Measurements from ENCODE around the gene AUTS2. TPM values are rescaled to one million over a fixed set of nuclear protein-coding genes. Genes with fewer than 3 reads are reported as not detected.

AUTS2 gene
- total RNA-seq, 4 donors from 2014 or later = 14.9 to 27.2 (median 17.5) TPM

- intact Hi-C loops (cut with DNase I) = no loop called here
- TF ChIP-seq, protein P1, sequence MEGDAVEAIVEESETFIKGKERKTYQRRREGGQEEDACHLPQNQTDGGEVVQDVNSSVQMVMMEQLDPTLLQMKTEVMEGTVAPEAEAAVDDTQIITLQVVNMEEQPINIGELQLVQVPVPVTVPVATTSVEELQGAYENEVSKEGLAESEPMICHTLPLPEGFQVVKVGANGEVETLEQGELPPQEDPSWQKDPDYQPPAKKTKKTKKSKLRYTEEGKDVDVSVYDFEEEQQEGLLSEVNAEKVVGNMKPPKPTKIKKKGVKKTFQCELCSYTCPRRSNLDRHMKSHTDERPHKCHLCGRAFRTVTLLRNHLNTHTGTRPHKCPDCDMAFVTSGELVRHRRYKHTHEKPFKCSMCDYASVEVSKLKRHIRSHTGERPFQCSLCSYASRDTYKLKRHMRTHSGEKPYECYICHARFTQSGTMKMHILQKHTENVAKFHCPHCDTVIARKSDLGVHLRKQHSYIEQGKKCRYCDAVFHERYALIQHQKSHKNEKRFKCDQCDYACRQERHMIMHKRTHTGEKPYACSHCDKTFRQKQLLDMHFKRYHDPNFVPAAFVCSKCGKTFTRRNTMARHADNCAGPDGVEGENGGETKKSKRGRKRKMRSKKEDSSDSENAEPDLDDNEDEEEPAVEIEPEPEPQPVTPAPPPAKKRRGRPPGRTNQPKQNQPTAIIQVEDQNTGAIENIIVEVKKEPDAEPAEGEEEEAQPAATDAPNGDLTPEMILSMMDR (IDR thresholded peaks at IDR 0.05) = no peak
- no peak for DNase-seq
- H3K27me3 ChIP-seq = no peaks in the 10 kb centered on the region
- H3K9me3 ChIP-seq = no peaks in the 10 kb centered on the region
- H3K4me1 ChIP-seq = peaks cover 0 to 9% of the 10 kb centered on the region in 2 donors
- WGBS, 2 donors = 91% methylated on average over 7 of the region's 7 CpGs
- H3K27ac ChIP-seq = no peak overlapping the region
- no peak overlapping the region for H3K4me3 ChIP-seq (replicated peaks in 1 of 3)
- H3K36me3 ChIP-seq = no peaks in the 10 kb centered on the region
These were observed 227.1 kb downstream of the AUTS2 start for GRCh38 chr7:69825113-69825972.

DNA sequence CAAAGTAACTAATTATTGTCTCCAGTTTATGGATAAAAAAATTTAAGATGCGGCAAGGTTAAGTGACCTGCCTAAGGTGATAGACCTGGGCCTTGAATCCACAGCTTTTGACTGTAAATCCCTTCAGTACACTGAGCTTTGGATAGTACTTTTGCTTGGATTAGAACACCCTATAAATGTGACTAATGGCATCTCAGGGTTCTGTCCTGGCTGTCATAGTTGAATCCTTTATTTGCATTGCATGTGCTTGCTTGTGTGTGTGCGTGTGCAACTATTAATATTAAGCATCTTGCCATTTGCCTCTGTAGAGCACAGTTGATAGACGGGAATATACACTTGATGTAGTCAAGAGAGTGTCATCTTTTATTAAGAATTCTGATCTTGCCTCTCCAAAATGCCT is 228.0 kb downstream of the AUTS2 start:
- no peak overlapping the region for H3K27ac ChIP-seq
- no peak overlapping the region for H3K4me3 ChIP-seq (replicated peaks in 1 of 3)
- H3K27me3 ChIP-seq = no peaks in the 10 kb centered on the region
- intact Hi-C loops (cut with DNase I) = no loop called here
- no peak for TF ChIP-seq POLR2A (IDR thresholded peaks at IDR 0.05)
- TF ChIP-seq, protein P1 (IDR thresholded peaks at IDR 0.05) = no peak
- no peaks in the 10 kb centered on the region for H3K36me3 ChIP-seq
- no peaks in the 10 kb centered on the region for H3K9me3 ChIP-seq
- WGBS, 2 donors = 96 to 97% methylated on average over 3 of the region's 3 CpGs
- H3K4me1 ChIP-seq = peaks cover 0 to 9% of the 10 kb centered on the region in 2 donors
- no peak for DNase-seq

DNA sequence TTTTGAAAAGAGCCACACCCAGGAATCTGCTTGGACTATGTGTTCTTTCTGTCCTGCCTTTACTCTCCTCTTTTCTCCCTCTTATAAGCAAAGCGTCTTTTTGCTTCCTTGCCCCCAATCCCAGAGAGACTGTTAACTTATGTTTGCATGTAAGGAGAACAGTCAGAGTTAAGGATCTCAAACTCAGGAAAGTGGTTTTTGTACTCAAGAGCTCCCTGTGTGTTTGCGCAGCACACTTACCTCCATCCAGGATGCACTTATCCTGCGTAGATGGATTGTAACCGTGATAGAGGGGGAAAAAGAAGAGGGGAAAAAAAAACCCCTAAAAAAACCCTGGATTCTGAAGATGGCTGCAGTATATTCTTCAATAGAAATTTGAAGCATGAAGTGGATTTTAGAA is 228.9 kb downstream of the AUTS2 start:
- H3K4me1 ChIP-seq = peaks cover 0 to 9% of the 10 kb centered on the region in 2 donors
- H3K9me3 ChIP-seq = no peaks in the 10 kb centered on the region
- no peak overlapping the region for H3K4me3 ChIP-seq (replicated peaks in 1 of 3)
- no peak overlapping the region for H3K27ac ChIP-seq
- intact Hi-C loops (cut with DNase I) = no loop called here
- 50 to 63% methylated on average over 4 of the region's 4 CpGs for WGBS, 2 donors
- H3K27me3 ChIP-seq = no peaks in the 10 kb centered on the region
- TF ChIP-seq, protein P1 (IDR thresholded peaks at IDR 0.05) = no peak
- TF ChIP-seq POLR2A (IDR thresholded peaks at IDR 0.05) = no peak
- no peaks in the 10 kb centered on the region for H3K36me3 ChIP-seq
- DNase-seq = no peak

DNA sequence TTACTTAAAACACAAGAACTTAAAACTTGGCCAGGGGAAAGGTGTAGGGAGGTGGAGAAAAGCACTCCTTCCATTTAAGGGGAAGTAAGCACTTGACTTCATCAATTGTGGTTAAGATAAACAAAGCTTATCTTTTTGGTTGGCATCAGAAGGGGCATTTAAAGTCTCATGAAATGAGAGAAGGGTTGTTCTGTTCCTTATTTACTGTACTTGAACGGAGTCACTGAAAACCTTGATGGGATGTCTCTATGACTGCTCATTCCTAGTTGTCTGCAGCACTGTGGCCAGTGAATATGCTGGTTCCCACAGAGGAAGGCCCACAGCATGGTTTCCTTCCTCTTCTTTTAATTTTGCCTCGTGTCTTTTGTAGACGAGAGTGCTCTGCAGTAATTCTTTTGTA is 229.3 kb downstream of the AUTS2 start:
- TF ChIP-seq POLR2A (IDR thresholded peaks at IDR 0.05) = no peak
- TF ChIP-seq, protein P1 (IDR thresholded peaks at IDR 0.05) = no peak
- 46 to 54% methylated on average over 3 of the region's 3 CpGs for WGBS, 2 donors
- no peak overlapping the region for H3K4me3 ChIP-seq (replicated peaks in 1 of 3)
- intact Hi-C loops (cut with DNase I) = no loop called here
- no peaks in the 10 kb centered on the region for H3K36me3 ChIP-seq
- H3K27ac ChIP-seq = no peak overlapping the region
- H3K4me1 ChIP-seq = peaks cover 0 to 9% of the 10 kb centered on the region in 2 donors
- no peak for DNase-seq
- no peaks in the 10 kb centered on the region for H3K27me3 ChIP-seq
- no peaks in the 10 kb centered on the region for H3K9me3 ChIP-seq

DNA sequence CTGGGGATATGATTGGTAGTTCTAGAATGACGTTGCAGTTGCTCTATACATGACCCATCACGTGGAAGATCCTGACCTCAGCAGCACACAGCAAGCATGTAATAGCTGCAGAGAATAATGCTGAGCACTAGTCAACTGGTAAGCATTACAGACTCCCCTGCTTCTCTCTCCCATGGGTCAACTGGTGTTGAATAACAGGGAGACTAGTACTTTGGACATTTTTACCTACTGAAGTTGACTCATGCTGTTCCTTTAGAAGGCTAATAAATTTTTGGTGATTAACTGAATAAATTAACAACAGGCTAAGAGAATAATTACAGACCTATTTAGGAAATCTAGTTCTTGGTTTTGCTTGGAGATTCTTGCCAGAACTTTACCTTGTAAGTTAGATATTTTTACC is 234.1 kb downstream of the AUTS2 start:
- intact Hi-C loops (cut with DNase I) = no loop called here
- TF ChIP-seq POLR2A (IDR thresholded peaks at IDR 0.05) = no peak
- TF ChIP-seq, protein P1 (IDR thresholded peaks at IDR 0.05) = no peak
- Histone ChIP-seq H3K27me3 (no peaks in the 10 kb centered on the region), H3K36me3 (no peaks in the 10 kb centered on the region), H3K27ac (no peak overlapping the region), H3K4me1 (no peaks in the 10 kb centered on the region), H3K4me3 (replicated peaks in 1 of 3) (no peak overlapping the region), H3K9me3 (no peaks in the 10 kb centered on the region)
- 93 to 94% methylated on average over 2 of the region's 2 CpGs for WGBS, 2 donors
- no peak for DNase-seq

Measured in thyroid gland (tissue), 4 donors.